SK-N-SH (cell line): ENCODE results near the gene PHACTR4. TPM values are rescaled to one million over a fixed set of nuclear protein-coding genes. Genes with fewer than 3 reads are reported as not detected.

Experiments used
- CTCF ChIA-PET: fragments of 300-600, 350-600 bp; formaldehyde crosslinking; extraction: SDS; loops from one replicate; lab custom pipeline; 2021; lab: Yijun Ruan, JAX
- POLR2A ChIA-PET: fragments of 350-600 bp; sonication (Branson Sonifier 250); formaldehyde crosslinking; extraction: SDS; loops from one replicate; lab custom pipeline; 2020; ENCODE audit warnings: antibody characterized with exemption, inconsistent platforms; lab: Yijun Ruan, JAX
- DNase-seq: peaks from one replicate; pipeline ENCODE4 v3.0.0; 2012
- H2AFZ ChIP-seq: fragments of 200-600 bp; sonication (generic); 2 replicates; pipeline ENCODE4 v1.8.1; 2016; ENCODE audit warnings: antibody characterized with exemption, mild to moderate bottlenecking, low read depth
- H3F3A ChIP-seq: fragments of 200-600 bp; sonication (generic); replicated peaks from 2 replicates; pipeline ENCODE3; 2016; ENCODE audit warnings: antibody characterized with exemption, mild to moderate bottlenecking; ENCODE audit not compliant: insufficient read depth
- H3K27ac ChIP-seq, 2 experiments: fragments of 200-500 bp in 1 of 2; fragments of 200-600 bp in 1 of 2; sonication (Bioruptor generic) in 1 of 2; sonication (generic), shearing (Covaris generic) in 1 of 2; 2 replicates each; pipeline versions ENCODE4 v1.5.1 to v1.6.1; 2014 to 2016; ENCODE audit warnings: low read depth in 2 of 2, inconsistent platforms in 1 of 2, low read length in 1 of 2, mild to moderate bottlenecking in 1 of 2, mixed read lengths in 1 of 2
- H3K27me3 ChIP-seq: fragments of 200-600 bp; sonication (generic), shearing (Covaris generic); 2 replicates; pipeline ENCODE4 v1.6.1; 2016; ENCODE audit warnings: mixed run types; ENCODE audit not compliant: insufficient read depth
- H3K36me3 ChIP-seq, 2 experiments: fragments of 200-500 bp in 1 of 2; fragments of 200-600 bp in 1 of 2; sonication (Bioruptor generic) in 1 of 2; sonication (generic) in 1 of 2; replicated peaks in 1 of 2; 2 replicates each; pipeline versions ENCODE3 to v1.5.1; 2014 to 2016; ENCODE audit warnings: low read length in 1 of 2, mild to moderate bottlenecking in 1 of 2; ENCODE audit not compliant: insufficient read depth in 2 of 2, control insufficient read depth in 1 of 2
- H3K4me1 ChIP-seq, 2 experiments: fragments of 200-500 bp in 1 of 2; fragments of 200-600 bp in 1 of 2; sonication (Bioruptor generic) in 1 of 2; sonication (generic), shearing (Covaris generic) in 1 of 2; 2 replicates each; pipeline versions ENCODE4 v1.5.1 to v1.6.1; 2014 to 2016; ENCODE audit warnings: low read depth in 1 of 2, low read length in 1 of 2, mixed run types in 1 of 2; ENCODE audit not compliant: insufficient read depth in 2 of 2, control insufficient read depth in 1 of 2
- H3K4me2 ChIP-seq: fragments of 200-600 bp; sonication (generic), shearing (Covaris generic); 2 replicates; pipeline ENCODE4 v1.6.1; 2017; ENCODE audit warnings: mixed run types
- H3K4me3 ChIP-seq, 2 experiments: fragments of 200-500 bp in 1 of 2; fragments of 200-600 bp in 1 of 2; sonication (Bioruptor generic) in 1 of 2; sonication (generic), shearing (Covaris generic) in 1 of 2; 2 replicates each; pipeline versions ENCODE4 v1.5.1 to v1.8.1; 2014 to 2016; ENCODE audit warnings: low read depth in 2 of 2, inconsistent platforms in 1 of 2, low read length in 1 of 2, mild to moderate bottlenecking in 1 of 2, mixed read lengths in 1 of 2, moderate library complexity in 1 of 2
- H3K79me2 ChIP-seq: fragments of 200-600 bp; sonication (generic); 2 replicates; pipeline ENCODE4 v1.8.1; 2017; ENCODE audit warnings: mild to moderate bottlenecking; ENCODE audit not compliant: insufficient read depth
- H3K9ac ChIP-seq: fragments of 200-600 bp; sonication (generic); 2 replicates; pipeline ENCODE4 v1.6.1; 2017; ENCODE audit warnings: mixed run types
- H3K9me2 ChIP-seq: fragments of 200-600 bp; sonication (generic); 2 replicates; pipeline ENCODE4 v1.6.1; 2017; ENCODE audit warnings: mixed run types
- H3K9me3 ChIP-seq: fragments of 200-600 bp; sonication (generic); 2 replicates; pipeline ENCODE4 v1.6.1; 2017; ENCODE audit warnings: mixed run types, mild to moderate bottlenecking, moderate library complexity
- H4K20me1 ChIP-seq: fragments of 200-600 bp; sonication (generic); 2 replicates; pipeline ENCODE4 v1.6.1; 2017; ENCODE audit warnings: mild to moderate bottlenecking, mixed run types; ENCODE audit not compliant: insufficient read depth
- EZH2phosphoT487 ChIP-seq: fragments of 200-600 bp; sonication (generic); IDR thresholded peaks from 2 replicates; pipeline ENCODE4 v1.6.1; 2017; ENCODE audit warnings: low read depth, mixed run types, mild to moderate bottlenecking, antibody characterized with exemption, moderate library complexity, borderline replicate concordance
- FOXM1 ChIP-seq: IDR thresholded peaks from 2 replicates; pipeline ENCODE4 v1.4.0; 2012; ENCODE audit warnings: low read depth, mild to moderate bottlenecking
- JUND ChIP-seq: IDR thresholded peaks from 2 replicates; pipeline ENCODE4 v1.4.0; 2012
- NRF1 ChIP-seq: IDR thresholded peaks from 2 replicates; pipeline ENCODE4 v1.6.1; 2012; ENCODE audit warnings: low read depth, mild to moderate bottlenecking, low read length
- PBX3 ChIP-seq: IDR thresholded peaks from 2 replicates; pipeline ENCODE4; 2012
- POLR2AphosphoS5 ChIP-seq: IDR thresholded peaks from 2 replicates; pipeline ENCODE4 v1.6.1; 2012; ENCODE audit warnings: low read depth, low read length
- RAD21 ChIP-seq: IDR thresholded peaks from 2 replicates; pipeline ENCODE4 v1.6.1; 2012; ENCODE audit warnings: mild to moderate bottlenecking, low read length
- RCOR1 ChIP-seq: fragments of 150-350 bp; IDR thresholded peaks from 2 replicates; pipeline ENCODE4 v1.6.1; 2017; ENCODE audit warnings: antibody characterized with exemption, low read length
- USF1 ChIP-seq: IDR thresholded peaks from 2 replicates; pipeline ENCODE4 v1.4.0; 2012; ENCODE audit warnings: low read depth, borderline replicate concordance
- USF2 ChIP-seq: fragments of 150-350 bp; IDR thresholded peaks from 2 replicates; pipeline ENCODE4 v1.6.1; 2017; ENCODE audit warnings: antibody characterized with exemption, low read length, low read depth, borderline replicate concordance
- WGBS: methylation state at CpG from one replicate; pipeline ENCODE4 v1.1.6; 2017; ENCODE audit warnings: low lambda C conversion rate; 5-methylcytosine and 5-hydroxymethylcytosine counted together
- polyA plus RNA-seq, 3 experiments: library from polyadenylated mRNA; depleted of rRNA; stranded (reverse); fragments of >200 nt; gene quantifications; 2 replicates each; pipeline ENCODE4 v1.2.3, GENCODE V29; 2012

The PHACTR4 gene
- polyA plus RNA-seq, 1 of the 3 experiments (the other 2 are of a cell fraction) = 9.8 TPM

DNA sequence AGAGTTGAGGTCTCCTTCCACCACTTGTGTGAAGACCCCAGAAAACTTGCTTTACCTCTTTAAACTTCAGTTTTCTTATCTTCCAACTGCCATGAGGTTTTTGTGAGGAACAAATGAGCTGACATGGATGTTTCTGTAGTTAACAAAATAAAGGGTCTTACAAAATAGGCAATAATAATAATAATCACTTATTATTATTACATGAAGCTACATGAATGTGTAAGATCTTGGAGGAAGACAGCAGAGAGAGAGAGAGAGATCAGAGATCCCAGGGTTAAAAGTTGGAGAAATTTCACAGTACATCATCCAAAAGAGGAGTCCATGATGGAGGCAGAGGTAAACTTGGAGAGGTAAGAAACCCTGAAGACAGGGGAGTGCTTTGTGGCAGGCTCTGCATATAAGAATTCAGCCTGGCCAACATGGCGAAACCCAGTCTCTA is 147.0 kb downstream of the PHACTR4 start:
- TF ChIP-seq NRF1 (no peak), POLR2AphosphoS5 (peak; percentile 40; the same call in 1 of the 2 replicates), USF1 (no peak), FOXM1 (no peak), RCOR1 (no peak), RAD21 (no peak), USF2 (no peak), JUND (no peak)
- Histone ChIP-seq H3K4me2 (no peak overlapping the region), H3K4me1 (peaks cover 4 to 12% of the 10 kb centered on the region in 2 experiments; a peak in 2 of 4 replicates), H3K9me3 (no peaks in the 10 kb centered on the region), H2AFZ (no peak overlapping the region), H3K79me2 (peaks cover 31% of the 10 kb centered on the region), H3K4me3 (no peak overlapping the region), H3K27ac (peak overlapping the region in 1 of 2 experiments; percentile 73; a peak in 1 of 4 replicates), H4K20me1 (peaks cover 48% of the 10 kb centered on the region), H3K9me2 (no peaks in the 10 kb centered on the region), H3K27me3 (no peaks in the 10 kb centered on the region), H3F3A (peaks cover 69% of the 10 kb centered on the region), H3K9ac (no peak overlapping the region), H3K36me3 (peaks cover 7 to 26% of the 10 kb centered on the region in 2 experiments)
- DNase-seq = no peak
- POLR2A ChIA-PET = interaction anchor here (1.3 to 1.5 kb wide), 2 partner anchors 11 to 65 kb away, joined by 4 to 5 read pairs; no protein-coding TSS in a partner anchor
- CTCF ChIA-PET = interaction anchor here (0.6 to 4.6 kb wide), 7 partner anchors 52 to 157 kb away, joined by 3 to 46 read pairs (median 4); no protein-coding TSS in a partner anchor
- 100% methylated on average over 1 of the region's 1 CpG for WGBS

DNA sequence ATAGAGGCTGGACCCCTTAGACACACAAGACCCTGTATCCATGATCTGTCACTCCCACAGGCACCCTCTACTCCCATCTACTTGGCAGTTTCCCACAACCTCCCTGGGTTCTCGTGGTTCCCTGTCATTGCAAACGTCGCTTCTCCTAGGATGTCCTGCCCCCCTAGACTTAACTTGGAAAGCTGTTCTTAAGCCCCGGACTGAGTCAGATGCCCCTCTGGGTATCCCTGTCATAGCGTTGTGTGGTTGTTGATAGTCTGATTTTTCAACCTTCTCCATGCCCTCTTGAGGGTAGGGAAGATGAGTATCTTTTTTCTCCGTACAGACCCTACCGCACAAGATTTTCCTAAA is 148.1 kb downstream of the PHACTR4 start:
- Histone ChIP-seq H3K36me3 (peaks cover 0 to 15% of the 10 kb centered on the region in 2 experiments), H3K9ac (no peak overlapping the region; the same call in 1 of the 2 replicates), H4K20me1 (peaks cover 37% of the 10 kb centered on the region), H3F3A (peaks cover 59% of the 10 kb centered on the region), H3K4me3 (peak overlapping the region; percentile 59 to 70), H3K4me1 (peaks cover 4 to 12% of the 10 kb centered on the region in 2 experiments; a peak in 2 of 4 replicates), H3K79me2 (peaks cover 42% of the 10 kb centered on the region), H2AFZ (no peak overlapping the region), H3K27ac (peak overlapping the region; percentile 31 to 73), H3K9me3 (no peaks in the 10 kb centered on the region), H3K27me3 (no peaks in the 10 kb centered on the region), H3K4me2 (peak overlapping the region; percentile 75), H3K9me2 (no peaks in the 10 kb centered on the region)
- TF ChIP-seq EZH2phosphoT487 (no peak), PBX3 (no peak), FOXM1 (no peak)
- POLR2A ChIA-PET = interaction anchor here (1.3 to 1.9 kb wide), 3 partner anchors 10 to 64 kb away, joined by 4 to 21 read pairs (median 4); no protein-coding TSS in a partner anchor
- 31% methylated on average over 7 of the region's 7 CpGs for WGBS
- DNase-seq = peak; percentile 43
- CTCF ChIA-PET = interaction anchor here (0.6 to 4.6 kb wide), 13 partner anchors 14 to 517 kb away, joined by 3 to 46 read pairs (median 4); no protein-coding TSS in a partner anchor
